GM18508 (cell line): ENCODE results near the gene HOXD4.

Experiments
- ATAC-seq: cut with Tn5 transposase; IDR thresholded peaks from one replicate; pipeline ENCODE4 v1.9.1; 2021; ENCODE audit warnings: moderate number of reproducible peaks; ENCODE audit not compliant: insufficient read depth, unreplicated experiment

The HOXD4 gene

DNA sequence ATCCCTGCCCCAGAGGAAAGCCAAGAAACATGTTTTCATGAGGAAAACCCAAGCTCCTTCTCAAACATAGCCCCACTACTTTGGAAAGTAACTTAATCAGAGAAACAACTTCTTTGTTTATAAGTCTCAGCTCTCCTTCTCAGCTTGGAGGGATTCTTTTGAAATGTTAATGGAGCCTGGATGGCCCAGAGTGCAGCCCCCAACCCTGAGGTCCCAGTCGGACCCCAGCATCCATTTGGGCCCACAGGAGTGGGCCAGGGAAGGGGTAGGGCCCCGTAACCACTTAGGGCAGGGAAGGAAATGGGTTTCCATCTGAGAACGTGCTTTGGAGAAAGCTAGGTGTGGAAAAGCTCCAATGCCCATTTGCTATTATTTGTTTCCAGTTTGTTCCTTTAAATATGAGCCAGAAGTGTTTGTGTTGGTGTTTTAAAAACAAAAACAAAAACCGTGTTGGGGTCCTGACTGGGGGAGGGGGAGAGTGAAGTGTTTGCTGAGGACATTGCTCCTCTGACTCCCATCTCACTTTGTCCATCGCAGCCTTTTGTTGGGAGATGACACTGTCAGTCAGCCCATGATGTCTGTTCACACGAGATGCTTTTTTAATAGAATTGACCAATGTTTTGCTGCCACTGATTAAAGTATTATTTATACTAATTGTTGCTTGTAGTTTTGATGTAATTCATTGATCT lies 4.2 kb downstream of the HOXD4 start:
- no peak for ATAC-seq

DNA sequence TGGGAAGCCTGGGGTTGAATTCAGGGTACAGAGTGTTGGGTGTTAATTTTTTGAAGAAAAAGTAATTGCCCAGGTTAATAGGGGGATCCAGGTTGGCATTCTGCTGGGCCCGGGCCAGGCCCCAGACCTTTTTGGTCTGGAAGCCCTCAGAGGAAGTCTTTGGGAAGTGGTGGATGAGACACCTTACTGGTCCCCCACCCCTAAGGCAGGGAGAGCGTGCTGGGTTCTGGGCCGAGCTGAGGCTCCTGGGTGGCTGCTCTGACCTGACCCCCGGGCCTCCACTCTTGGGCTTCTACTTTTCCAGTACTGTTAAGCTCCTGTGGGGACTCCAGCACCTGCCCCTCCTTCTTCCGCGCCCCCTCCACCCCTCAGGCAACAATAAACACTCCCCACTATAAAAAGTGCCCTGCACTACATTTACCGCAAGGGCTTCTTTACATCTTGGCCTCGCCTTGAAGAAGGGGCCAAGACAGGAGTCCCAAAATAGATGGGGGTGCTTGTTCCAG lies 5.0 kb downstream of the HOXD4 start:
- ATAC-seq, result no peak

DNA sequence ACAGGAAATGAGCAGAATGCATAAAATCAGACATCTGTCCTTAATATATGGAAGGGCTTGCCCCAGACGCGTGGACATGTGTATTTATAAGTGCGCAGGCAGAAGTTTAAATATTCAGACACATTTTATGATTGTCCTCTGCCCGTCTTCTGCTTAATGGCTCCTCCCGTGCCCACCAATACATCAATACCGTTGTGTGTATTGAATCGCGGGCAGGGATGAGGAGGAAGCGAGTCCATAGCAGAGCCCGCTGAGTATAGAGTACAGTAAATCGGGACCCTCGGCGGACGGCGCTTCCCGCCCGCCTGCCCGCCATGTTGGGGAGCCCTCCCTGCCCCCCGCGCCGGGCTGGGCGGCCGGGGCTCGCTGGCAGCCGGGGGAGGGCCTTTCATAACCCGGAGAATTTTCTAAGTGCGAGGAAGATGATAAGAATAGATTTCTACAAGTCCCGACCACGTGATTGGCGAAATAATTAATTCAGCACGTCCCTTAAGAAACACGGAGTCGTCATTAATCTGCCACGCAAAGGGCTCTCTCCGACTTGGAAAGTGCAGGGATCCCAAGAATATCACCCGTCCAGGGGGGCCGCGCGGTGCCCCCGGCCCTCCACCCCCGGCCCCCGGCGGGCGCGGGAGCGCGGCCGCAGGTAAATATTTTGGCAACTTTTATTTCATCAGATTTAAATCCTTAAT lies 5.6 kb downstream of the HOXD4 start, which contains the start of gene HOXD3:
HOXD3 (plus strand) TSS at position 501 of the 692 bp plus-strand sequence. CDS start 11,808 bp downstream, outside the sequence.
- no peak for ATAC-seq

DNA sequence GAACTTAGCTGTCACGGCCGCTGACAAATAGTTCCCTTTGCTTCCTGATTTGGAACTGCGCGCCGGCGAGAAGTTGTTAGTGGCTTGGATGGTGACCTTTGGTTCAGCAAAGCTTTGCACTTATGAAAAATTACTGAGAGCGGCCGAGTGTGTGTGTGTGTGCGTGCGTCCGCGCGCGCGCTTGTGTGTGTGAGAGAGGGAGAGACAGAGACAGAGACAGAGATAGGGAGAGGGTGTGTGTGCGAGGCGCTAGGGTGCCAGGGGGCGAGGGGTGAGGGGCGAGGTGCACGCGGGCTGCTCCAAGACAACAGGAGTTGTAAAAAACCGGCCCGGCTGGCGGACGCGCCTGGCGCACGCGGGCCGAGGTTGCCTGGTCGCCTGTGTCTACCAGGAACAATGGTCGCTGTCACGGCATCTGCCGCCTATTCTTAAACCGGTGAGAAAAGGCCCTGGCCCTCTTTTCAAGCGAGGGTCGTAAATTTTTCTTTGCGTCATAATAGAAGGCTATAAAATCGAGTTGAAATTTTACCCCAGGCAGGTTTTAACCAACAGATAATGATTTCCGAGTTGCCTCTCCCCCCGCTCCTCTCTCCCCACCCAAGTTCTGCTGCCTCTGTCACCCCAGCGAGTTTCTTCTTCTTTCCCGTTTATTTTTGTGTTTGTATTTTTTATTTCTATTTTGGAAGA lies 6.3 kb downstream of the HOXD4 start:
- no peak for ATAC-seq

DNA sequence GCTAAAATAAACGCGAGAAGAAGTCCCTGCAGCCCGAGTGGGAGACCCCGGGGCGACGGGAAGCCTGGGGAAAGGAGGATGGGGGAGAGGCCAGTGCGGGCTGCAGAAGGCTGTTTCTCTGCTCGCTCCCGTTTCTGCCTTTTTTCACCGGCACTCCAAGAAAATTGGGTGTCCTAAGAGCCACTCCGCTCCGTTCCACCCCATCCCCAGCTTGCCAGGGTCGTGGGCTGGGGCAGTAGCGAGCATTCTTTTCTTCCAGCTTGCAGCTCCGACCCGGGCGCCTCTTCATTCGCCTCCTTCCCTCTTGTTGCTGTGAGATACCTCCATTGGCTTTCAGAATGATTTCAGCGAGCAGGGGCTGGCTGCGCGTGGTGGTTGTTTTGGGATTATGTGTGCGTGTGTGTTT lies 6.8 kb downstream of the HOXD4 start:
- no peak for ATAC-seq

DNA sequence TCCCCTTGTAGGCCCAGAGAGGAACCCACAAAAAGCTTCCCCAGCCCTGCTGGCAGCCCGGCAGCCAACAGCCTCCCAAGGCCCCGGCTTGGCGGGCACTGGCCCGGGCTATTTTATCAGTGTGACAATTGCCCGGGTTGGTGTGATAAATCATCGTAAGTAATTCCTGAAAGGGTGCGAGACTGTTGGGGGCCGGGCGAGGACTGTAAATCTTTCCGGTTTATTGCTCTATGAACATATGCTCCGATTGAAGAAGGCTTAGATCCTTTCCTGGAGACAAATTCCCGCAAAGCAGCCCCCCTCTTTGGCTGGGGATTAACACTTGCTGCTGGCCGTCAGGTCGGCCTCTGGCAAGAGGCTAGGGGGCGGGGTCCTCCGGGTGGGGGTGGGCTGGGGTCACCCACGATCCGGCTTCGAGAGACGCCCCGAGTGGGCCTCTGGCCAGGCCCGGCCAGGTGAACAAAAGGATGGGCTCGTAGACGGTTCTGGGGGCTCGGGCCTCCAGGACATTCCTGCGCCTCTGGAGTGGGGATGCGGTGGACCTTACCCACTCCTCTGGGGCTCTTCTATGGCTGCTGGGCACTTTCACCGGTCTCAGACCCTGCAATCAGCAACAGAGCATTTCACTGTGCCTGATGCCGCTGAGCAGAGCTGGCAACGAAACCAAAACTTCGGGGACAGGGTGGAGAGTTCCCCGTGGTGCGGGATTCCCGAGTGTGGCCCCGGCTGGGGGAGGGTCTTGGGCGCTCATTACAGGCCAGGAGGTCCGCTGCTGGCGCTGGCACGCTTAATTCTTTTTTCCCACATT lies 7.7 kb downstream of the HOXD4 start:
- no peak for ATAC-seq

DNA sequence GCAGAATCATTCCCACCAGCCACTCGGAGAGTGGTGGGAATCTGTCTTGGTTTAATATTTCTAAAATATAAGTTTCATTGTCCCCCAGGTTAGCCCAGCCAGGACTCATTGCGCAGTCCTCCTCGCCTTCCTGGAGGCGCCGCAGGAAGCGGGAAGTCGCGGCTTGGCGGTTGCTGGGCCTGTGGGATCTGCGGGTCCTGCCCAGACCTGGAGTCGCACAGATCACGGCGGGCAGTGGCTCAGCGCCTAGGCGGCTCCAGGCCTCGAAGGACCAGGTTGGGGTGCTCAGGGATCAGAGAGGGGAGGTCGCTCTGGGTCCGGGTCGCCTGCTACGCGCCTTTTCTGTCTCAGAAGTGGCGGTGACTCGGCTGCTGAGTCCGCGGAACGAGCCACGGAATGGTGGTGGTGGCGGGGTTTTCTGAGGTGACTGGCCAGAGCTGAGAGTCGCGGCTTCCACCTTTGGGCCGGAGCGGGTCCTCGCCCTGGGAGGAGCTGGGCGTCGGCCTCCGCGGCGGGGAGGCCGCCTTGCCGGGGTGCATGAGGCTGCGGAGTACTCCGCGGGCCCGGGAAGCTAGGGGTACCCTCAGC lies 8.4 kb downstream of the HOXD4 start:
- no peak for ATAC-seq

DNA sequence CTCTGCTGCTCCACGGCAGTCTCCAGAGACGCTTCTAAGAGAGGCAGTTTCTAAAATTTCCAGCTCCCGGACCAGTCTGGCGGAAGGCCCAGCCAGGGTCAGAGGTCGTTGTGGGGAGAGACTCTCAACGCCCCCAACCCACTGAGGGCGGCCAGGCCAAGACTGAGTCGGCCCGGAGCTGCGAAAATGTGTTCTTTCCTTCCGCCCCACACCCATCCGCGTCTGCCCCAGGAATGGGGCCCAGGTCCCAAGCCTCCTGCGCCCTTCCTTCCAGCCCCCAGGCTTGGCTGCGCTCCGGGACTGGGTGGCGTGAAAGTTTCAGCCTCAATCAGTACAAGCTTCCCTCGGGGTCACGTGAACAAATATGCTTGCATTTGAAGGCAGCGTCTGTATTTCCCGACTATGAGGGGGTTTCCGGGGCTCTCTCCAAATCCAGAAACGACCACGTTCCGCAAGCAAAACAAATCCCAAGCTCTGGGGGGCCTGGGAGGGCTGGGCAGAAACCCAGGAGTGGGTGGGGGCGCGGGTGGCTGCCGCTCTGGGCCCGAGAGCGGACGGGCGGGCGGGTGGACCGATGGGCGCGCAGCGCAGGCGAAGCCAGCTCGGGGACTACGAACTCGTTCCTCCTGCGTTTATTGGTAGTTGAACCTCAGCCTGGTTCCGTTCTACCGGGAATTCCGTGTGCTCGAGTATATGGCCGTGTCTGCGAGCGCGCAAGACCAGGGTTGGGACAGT lies 9.1 kb downstream of the HOXD4 start:
- no peak for ATAC-seq

DNA sequence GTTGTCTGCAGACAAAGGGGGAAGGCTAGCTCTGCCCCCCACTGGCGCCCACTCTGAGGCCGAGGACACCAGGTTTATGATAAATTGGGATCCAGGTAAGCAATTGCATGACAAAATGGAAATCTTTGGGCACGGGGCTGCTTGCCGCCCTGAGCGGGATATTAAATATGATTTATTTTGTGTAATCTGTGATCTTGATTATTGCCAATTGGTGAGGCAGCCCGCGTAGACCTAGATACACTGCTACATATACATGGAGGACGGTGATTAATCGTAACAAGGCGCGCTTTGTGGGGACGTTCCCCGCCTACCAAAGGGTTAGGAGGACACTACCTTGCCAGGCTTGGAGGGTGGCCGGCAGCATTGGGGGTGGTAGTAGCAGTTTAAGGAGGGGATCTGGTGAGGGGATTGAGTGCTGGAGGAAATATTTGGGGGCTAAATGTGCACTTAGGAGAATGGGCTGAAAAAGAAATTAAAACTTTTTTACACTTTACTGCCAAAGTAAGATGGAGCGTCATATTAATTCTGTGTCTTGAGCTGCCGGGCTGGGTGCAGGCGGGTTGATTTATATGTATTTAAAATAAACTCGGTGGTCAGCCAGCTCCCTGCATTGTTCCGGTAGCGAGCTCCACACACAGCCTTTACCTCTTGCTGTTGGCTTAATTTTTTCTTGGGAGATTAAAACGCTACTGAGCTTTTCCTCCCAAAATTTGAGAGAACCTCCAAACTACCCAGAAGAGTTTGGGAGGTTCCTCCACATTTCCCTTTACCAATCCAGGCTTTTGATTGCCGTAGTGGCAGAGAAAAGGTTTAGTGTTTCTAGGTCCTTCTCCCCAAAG lies 9.9 kb downstream of the HOXD4 start:
- no peak for ATAC-seq

DNA sequence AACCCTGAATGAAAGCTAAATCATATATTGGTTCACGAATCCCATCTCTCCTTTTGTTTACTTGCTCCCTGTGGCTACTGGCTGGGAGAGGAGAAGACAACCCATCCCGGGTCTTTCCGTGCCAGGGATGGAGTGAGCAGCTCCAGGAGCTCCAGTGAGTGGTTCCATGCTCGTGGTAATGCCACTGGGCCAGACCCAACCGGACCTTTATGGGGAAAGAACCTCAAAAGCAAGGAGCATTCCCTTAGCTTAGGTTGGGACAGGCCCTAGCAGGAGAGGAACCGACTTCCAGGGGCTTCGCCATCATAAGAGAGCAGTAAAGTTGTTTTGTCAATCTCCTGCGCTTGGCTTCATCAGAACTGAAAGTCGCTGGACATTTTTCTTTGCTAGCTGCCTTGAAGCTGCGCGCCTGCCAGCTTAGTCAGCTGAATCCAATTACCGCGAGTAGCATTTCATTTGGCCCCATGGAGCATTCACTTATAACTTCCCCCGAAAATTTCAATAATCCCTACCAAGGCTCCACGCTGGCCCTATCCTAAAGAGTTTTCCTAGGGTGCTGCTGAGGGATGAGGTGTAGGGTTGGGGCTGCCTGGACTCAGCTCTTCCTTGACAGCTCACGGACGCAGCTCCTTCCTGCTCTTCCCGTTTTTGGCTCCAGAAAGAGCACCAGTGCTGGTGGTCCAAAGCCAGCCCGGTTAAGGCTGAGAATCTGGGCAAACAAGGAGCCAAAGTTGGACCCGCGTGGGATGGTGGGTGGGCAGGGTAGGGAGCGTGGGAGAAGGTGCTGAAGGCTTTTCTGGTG lies 10.7 kb downstream of the HOXD4 start:
- ATAC-seq, result no peak

DNA sequence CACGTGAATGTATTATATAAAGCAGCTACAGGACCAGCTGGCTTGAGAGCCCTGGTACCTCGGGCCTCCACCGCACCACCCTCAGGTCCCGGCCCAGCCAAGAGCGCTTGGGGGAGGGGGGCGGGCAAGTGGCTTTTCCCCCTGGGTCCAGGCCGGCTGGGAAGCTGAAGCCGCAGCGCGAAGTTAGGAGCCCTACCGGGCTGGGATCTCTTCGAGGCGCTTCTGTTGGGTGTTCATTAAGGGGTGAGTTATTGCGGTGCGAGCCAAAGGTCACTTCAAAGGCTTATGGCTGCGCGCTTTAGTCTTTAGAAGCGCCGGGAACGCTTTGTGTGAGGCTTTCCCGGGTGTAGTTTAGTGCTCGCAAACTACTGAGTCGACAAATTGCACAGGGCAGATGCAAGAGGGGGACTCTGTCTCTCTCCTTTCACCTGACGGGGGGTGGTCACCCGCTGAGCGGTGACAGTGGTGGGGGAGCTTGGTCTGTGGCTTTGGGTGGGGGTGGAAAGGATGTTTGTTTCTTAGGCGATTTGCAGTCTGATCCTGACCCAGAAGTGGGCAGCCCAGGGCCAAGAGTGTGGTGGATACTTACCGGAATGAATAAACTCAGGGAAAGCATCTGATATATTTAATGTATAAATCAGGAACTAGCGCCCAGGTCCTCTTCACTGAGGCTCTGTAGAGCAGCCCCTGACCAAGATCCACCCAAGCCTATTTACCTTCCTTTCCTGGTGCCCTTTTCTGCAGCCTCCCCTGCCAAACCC lies 11.7 kb downstream of the HOXD4 start:
- no peak for ATAC-seq

DNA sequence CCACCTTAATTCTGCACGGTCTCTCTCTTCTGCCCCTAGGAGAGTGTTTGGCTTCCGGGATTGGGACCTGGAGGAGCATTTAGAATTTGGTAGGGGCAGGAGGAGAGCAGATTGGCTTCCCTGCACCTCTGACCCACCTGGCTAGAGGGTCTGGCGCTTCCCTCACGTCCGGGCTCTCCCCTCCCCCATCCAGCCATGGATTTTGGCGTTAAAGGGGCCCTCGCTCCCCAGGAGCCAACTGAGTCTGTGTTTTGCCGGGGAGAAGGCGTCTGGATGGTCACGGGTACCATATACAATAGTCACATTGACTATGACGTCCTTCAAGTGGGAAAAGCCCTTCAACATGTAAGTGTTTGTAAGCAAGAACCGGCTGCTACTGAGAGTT lies 12.3 kb downstream of the HOXD4 start:
- ATAC-seq, result no peak

DNA sequence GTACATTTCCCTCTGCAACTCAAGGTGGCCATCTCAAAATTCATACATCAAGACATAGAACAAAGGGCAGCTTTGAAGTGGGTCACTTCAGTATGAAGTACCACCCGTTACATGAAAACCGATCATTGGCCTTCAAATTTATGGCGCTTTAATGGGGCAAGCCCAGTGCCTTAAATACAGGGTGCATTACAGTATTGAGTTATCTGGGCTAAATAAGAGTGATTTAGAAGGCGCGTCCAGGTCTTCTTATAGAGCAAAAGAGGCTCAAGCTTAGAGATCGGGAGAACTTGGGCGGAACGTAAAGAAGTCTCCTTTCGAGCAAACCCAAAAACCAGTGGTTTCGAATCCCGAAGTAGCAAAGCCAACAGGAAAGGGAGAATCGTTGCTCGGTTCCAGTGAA lies 12.9 kb downstream of the HOXD4 start:
- no peak for ATAC-seq

DNA sequence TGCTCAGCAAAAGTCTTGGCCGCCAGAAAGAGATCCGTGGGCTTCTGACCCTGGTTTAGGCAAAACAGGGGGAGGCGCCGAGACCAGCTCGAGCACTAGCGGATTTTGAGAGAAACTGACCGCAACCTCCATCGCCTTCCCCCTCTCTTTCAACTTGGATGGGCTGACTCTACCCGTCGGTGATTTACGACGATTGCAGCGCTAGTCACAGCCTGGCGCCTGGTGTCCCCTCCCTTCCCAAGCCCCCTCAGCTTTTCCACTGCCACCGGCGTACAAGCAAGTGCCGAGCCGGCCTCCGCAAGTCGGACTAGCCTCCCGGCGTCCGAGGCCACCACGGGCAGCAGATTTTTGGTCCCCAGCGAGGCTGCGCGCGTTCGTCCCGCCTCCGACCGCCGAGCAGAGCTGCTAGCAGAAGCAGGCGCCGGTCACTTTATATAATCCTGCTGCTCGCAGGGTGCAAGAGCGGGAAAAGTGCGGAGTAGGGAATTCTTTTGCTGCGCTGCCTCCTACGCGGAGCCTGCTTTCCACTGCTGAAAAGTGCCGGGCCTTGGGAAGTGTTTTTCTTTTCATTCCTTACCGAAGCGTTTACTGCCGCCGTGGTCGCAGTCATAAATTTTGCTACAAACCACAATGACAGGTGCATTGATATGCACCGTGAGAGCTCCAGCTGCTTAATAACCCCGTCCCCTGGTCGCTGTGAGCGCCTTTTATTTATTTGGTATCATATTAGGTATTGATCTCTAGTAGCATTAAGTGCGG lies 13.4 kb downstream of the HOXD4 start:
- ATAC-seq, result no peak

DNA sequence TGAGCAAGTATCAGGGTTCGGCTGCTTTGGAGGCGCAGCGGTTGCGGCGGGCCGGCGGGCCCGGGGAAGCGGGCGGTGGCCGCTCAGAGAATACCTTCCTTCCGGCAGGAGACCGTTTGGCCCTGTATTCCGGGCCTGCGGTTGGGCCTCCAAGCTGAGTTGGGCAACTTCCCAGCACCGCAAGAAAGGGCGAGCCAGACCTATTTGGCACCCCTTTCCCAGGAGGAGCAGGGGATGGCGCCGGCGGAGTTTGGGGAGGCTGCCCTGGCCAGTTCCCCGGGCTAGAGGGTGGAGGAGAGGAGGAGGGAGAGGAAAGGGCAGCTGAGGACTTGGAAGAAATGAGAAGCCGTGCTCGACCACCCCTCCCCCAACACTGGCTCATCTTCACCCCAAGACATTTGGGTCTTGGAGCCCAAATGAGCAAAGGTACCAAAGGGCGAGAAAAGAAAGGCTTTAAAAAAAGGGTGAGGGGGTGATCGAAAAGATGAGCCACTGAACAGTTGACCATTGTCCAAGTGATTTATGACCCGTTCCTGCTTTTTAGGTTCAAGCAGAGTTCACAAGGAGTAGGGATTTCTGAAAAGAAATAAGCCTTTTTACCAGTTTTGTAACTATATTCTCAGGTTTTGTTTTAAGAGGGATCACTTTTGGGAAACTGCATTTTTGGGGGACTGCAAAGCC lies 14.2 kb downstream of the HOXD4 start:
- no peak for ATAC-seq

DNA sequence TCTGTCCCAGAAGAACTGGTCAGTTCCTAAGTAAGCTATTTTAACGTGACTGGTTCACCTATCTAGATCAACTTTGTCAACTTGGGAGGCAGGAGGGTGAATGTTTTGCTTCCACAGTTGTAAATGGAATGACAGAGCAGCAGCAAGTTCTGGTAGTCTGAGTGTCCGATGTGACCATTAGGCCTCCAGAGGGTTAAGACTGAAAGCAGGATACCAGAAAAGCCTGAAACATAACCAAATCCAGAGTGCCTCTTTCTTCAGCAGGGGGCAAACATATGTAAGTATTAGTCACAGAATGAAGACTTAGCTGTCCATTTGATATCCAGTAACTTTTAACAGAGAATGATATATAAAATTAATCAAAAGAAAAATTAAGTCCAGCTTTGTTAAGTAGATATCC lies 14.9 kb downstream of the HOXD4 start:
- ATAC-seq, result no peak
